ENCODE results near the gene AIFM3.

AIFM3 gene

GRCh38 chr22:20953668-20954500 lies 13.2 kb upstream of the AIFM3 start:
- no peak for TF ChIP-seq CTCF (conservative IDR thresholded peaks at IDR 0.05; ENCODE audit: control insufficient read depth, insufficient read depth, low read depth, low read length)
- H3K4me3 ChIP-seq (ENCODE audit: control insufficient read depth, low read depth, low read length): no peak overlapping the region
- peak; percentile 71 for DNase-seq (ENCODE audit: low read depth)

- no peak for DNase-seq (ENCODE audit: low read depth)
- TF ChIP-seq CTCF (conservative IDR thresholded peaks at IDR 0.05; ENCODE audit: control insufficient read depth, insufficient read depth, low read depth, low read length): no peak
- no peak overlapping the region for H3K4me3 ChIP-seq (ENCODE audit: control insufficient read depth, low read depth, low read length)
Observed at GRCh38 chr22:20955548-20955947, 11.5 kb upstream of the AIFM3 start.

GRCh38 chr22:20956258-20957101 lies 10.6 kb upstream of the AIFM3 start:
- H3K4me3 ChIP-seq (ENCODE audit: control insufficient read depth, low read depth, low read length): peak overlapping the region; percentile 68
- TF ChIP-seq CTCF (conservative IDR thresholded peaks at IDR 0.05; ENCODE audit: control insufficient read depth, insufficient read depth, low read depth, low read length): no peak
- DNase-seq (ENCODE audit: low read depth): peak; percentile 51

GRCh38 chr22:20957102-20957682 lies 9.9 kb upstream of the AIFM3 start:
- H3K4me3 ChIP-seq (ENCODE audit: control insufficient read depth, low read depth, low read length): peak overlapping the region; percentile 68
- TF ChIP-seq CTCF (conservative IDR thresholded peaks at IDR 0.05; ENCODE audit: control insufficient read depth, insufficient read depth, low read depth, low read length): no peak
- no peak for DNase-seq (ENCODE audit: low read depth)

GRCh38 chr22:20957683-20958431 lies 9.2 kb upstream of the AIFM3 start:
- H3K4me3 ChIP-seq (ENCODE audit: control insufficient read depth, low read depth, low read length): peak overlapping the region; percentile 68
- DNase-seq (ENCODE audit: low read depth): peak; percentile 31
- TF ChIP-seq CTCF (conservative IDR thresholded peaks at IDR 0.05; ENCODE audit: control insufficient read depth, insufficient read depth, low read depth, low read length): no peak
